Measurements from ENCODE around the gene FHL1.

GRCh38 chrX:136200466-136200865, 53.1 kb downstream of the FHL1 start:
- no peak for TF ChIP-seq POLR2A (IDR thresholded peaks at IDR 0.05; ENCODE audit: low read length)
- TF ChIP-seq GATA1 (IDR thresholded peaks at IDR 0.05; ENCODE audit: low read depth, low read length) = no peak
